ENCODE measurements around the gene HGFAC.

DNA sequence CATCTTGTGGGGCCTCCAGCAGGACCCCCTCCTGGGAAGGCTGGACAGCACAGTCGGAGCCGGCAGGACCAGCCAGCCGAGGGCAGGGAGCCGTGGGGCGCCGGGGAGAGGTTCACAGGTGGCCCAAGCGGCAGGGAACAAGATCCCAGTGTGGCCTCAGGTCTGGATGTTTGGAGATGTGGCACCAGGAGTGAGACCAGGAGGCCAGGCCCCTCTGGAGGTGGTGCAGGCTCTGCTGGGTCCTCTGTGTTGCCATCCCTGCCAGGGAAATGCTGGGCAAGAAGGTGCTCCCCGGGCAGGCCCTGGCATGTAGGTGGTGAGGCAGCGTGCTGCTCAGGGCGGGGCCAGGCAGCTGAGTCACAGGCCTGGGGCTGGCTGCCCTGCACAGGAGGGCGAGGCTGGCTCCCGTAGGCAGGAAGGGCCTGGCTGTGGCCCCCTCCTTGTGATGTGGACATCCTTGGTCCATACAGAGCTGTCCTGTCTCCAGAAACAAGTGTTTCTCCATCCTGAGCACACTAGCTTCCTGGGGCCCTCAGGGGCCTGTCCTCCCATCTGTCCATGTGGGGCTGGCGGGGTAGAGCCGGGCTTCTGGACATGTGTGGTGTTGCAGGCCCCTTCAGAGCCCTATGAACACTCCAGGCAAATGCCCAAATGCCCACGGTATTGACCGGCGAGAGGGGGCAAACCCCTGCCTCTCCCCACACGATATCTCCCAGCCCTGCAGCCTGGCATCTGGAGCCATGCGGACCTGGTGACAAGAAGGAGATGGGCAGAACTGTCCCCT lies 4.8 kb upstream of the HGFAC start:
- TF ChIP-seq CTCF (conservative IDR thresholded peaks at IDR 0.05; ENCODE audit: low read depth, low read length) (no peak), EZH2phosphoT487 (IDR thresholded peaks at IDR 0.05; ENCODE audit: borderline replicate concordance, low read length) (no peak), EZH2 (IDR thresholded peaks at IDR 0.05; ENCODE audit: low read length, unreplicated experiment) (no peak)
